ENCODE measurements around the gene PFN3.
"Not testable (repeated sequence)": the region's sequence is repeated elsewhere in the genome, so short reads cannot be mapped to it uniquely, and the experiment has no call there.

Gene PFN3

GRCh38 chr5:177425196-177425800, 24.8 kb upstream of the PFN3 start:
- no peak for FAIRE-seq

GRCh38 chr5:177423671-177424070, 23.2 kb upstream of the PFN3 start:
- no peak for FAIRE-seq

DNA sequence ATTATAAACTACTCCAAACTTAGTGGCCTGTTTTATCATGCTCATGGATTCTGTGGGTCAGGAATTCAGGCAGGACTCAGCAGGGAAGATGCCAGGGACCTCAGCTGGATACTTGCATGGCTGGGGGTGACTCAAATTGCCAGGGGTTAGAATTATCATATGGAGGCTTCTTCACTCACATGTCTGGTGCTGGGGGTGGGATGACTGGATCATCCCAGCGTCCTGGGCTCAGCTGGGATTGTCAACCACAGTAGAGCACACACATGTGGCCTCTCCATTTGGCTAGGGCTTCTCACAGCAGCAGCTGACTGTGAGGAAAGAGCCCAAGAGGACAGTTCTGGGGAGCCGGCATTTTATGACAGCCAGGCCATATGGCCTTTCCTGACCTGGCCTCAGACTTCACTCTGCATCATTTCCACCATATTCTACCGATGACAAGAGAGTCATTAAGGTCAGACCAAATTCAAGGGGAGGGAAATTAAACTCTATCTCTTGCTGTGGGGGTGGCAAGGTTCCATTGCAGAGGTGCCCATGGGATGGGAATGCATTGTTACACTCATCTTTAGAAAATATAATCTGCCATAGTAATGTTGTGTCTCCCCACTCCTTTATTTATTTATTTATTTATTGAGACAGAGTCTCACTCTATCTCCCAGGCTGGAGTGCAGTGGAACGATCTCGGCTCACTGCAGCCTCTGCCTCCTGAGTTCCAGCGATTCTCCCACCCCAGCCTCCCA, 20.8 kb upstream of the PFN3 start:
- FAIRE-seq: no peak

GRCh38 chr5:177420472-177420871, 20.0 kb upstream of the PFN3 start:
- not testable (repeated sequence) for FAIRE-seq

DNA sequence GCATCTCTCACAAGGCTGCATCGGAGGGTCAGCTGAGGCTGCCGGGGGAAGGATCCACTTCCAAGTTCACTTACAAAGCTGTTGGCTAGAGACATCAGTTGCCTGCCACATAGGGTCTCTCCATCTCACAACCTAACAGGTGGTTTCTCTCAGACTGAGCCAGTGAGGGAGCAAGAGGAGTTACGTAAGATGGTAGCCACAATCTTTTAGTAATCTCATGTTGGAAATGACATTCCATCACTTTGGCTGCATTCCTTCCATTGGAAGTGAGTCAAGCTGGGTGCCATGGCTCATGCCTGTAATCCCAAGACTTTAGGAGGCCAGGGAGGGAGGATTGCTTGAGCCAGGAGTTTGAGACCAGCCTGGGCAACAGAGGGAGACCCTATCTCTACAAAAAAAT, 18.6 kb upstream of the PFN3 start:
- FAIRE-seq: no peak

GRCh38 chr5:177417081-177417480, 16.6 kb upstream of the PFN3 start:
- not testable (repeated sequence) for FAIRE-seq

- no peak for FAIRE-seq
Measured at GRCh38 chr5:177414481-177414880, 14.0 kb upstream of the PFN3 start.

GRCh38 chr5:177412603-177413233, 12.3 kb upstream of the PFN3 start:
- FAIRE-seq: no peak

GRCh38 chr5:177410575-177410974, 10.1 kb upstream of the PFN3 start:
- no peak for FAIRE-seq

DNA sequence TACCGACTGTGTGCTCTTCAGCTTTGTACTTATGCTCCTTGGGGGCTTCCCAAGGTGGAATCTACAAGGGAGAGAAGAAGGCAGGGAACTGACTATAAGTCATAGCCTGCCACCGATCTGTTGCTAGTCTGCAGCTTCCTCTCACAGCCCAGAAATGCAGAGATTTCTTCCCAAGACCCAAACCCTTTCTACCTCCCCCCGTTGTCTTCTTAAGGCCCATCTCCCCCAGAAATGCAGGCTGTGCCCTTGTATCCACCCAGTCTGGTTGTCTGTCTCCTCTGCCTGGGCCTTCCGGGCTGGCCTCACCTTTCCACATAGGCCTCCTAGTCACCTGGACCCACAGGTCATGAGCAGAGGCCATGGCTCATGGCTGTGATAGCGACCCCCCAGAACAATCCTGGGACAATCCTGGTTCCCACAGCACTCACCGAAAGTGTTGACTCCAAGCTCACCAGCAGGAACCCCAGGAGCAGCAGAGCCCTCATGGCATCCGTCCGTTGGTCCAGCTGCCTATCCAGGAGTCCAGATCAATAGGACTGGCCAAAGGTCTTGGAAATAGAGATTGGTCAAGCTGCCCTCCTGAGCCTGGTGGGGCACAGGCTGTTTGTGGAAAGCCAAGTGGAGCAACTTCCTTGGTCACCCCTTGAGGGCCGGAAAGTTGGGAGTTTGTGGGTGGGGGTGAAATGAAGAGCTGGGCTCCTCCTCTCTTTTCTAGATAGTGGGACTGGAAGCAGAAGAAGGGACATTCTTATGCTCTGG, 8.8 kb upstream of the PFN3 start, which contains the start of gene F12:
Gene F12, minus strand, starts transcription at position 522 of the 759 bp plus-strand sequence. Its CDS starts 37 bp downstream, at position 485.
- no peak for FAIRE-seq

DNA sequence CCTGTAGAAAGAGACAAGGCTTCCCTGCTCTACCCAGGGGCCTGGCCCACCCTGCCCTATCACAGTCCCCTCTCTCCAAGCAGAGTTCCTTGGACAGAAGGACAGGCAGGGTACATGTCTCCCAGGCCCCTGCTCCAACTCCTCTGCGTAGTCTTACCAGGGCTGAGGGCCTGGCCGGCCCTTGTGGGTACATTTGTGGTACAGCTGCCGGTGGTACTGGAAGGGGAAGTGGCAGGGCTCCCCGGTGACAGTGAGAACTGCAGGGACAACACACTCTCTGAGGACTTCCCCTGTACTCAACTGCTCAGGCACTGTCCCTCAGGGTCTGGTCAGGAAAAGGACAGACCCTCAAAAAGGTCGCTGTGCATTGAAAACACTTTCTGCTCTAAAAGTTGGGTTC, 5.3 kb upstream of the PFN3 start:
- FAIRE-seq: no peak

DNA sequence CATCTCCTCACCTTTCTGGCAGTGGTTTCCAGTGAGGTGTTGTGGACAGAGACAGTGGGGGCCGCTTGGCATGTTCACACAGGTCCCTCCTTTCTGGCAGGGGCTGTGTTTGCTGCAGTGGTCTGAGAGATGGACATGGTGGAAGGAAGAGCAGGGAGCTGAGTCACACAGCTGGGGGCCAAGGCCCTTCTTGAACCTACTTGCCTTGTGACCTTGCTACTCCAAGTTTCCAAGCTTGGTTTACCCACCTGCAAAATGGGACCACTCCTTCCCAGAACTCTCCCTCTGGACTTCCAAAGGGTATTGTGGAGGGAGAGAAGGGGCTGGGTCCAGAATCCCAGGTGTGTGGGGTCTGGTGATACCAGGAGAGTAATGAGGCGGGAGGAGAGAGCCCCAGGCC, 4.9 kb upstream of the PFN3 start:
- no peak for FAIRE-seq

GRCh38 chr5:177404641-177405179, 4.2 kb upstream of the PFN3 start:
- no peak for FAIRE-seq

DNA sequence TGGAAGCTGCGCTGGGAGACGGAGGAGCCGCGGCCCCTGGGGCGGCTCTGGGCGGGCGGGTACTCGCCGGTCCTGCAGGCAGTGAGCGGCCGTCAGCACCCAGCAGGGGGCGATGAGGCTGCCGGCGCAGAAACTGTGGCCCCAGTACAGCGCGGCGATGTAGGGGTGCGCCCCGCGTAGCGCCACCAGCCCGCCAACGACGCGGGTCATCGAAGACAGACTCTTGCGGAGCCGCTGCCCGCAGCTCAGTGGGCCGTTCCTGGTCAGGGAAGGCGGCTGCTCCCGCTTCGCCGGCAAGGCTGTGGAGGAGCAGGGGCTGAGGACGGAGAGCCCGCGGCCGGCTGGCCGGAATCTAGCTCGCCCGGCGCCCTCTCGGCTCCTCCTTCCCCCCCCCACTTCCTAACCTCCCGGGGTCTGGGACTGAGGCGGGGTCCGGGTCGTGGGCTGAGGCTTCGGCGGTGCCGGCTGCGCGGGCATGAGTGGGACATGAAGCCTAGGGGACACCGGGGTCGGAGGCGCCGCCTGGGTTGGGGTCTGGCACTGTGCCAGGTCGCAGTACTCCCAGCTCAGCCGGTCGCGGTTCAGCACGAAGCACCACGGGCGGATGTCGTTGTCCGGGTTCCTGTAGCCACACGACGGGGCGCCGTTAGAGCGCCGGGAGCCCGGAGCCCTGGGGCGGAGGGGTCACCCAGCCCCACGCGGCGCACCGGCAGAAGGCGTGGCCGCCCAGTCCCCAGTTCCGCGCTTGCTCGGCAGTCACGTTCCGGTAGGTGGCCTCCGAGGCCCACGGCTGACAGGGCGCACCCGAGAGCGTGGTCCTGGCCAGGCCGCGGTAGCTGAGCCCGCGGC, 3.6 kb upstream of the PFN3 start:
- no peak for FAIRE-seq

DNA sequence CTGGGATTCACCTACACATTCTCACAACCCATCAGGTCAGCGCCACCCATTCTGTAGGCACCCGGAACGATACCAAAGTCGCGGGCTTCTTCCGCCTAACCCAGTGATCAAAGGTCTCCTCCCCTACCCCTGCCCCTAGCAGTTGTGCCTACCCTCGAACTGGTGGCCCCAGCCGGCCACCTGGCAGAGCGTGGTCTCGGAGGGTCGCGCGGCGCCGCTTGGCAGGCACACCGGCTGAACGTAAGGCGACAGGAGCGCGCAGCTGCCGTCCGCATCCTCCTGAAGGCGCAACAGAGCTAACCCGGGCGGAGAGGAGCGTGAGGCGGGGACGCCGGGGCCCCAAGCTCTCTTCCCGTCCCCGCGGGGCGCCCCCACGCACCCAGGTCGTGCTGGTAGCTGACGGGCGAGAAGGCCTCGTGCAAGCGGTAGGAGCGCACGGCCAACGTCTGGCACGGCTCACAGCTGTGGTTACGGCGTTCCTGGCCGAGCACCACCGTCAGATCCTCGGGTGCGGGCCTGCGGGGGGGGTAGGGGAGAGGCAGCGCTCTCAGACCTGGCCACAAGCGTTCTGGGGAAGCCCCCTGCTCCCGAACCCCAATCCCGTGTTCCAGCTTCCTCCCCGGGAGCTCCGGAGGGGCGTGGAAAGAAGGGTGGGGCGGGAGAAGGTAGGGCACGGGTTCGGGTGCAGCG, 2.8 kb upstream of the PFN3 start:
- FAIRE-seq: no peak

DNA sequence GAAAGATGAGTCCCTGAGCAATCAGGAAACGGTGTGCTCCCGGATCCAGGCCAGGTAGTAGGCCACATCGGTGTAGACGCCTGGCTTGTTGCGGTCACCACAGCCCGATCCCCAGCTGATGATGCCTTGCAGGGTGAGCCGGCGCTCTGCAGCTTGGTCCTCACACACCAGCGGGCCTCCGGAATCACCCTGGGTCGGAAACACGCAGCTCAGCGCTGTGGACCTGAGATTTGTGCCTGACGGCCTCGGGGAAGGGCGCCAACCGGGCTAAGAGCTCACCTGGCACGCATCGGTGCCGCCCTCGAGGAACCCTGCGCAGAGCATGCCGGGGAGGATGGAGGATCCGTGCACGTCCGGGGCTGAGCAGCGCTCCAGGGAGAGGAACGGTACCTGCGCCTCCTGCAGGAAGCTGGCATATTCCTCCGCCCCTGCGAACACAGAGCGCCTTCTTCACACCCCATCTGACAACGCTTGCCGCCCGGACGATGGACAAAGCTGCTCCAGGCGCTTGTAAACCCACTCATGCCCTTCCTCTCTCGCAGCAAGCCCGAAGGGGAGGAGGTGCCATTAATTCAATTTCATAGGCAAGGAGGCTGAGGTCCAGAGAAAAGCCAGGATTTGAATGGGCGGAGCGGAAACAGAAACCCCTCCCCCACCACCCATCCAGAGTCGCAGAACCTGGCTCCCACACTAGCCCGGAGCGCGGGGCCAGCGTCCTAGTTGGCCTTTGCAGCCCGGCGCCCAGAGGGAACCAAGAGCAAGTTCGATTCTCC, 2.0 kb upstream of the PFN3 start:
- no peak for FAIRE-seq

- FAIRE-seq: no peak
Measured at GRCh38 chr5:177397875-177398390, 2.5 kb downstream of the PFN3 start.

DNA sequence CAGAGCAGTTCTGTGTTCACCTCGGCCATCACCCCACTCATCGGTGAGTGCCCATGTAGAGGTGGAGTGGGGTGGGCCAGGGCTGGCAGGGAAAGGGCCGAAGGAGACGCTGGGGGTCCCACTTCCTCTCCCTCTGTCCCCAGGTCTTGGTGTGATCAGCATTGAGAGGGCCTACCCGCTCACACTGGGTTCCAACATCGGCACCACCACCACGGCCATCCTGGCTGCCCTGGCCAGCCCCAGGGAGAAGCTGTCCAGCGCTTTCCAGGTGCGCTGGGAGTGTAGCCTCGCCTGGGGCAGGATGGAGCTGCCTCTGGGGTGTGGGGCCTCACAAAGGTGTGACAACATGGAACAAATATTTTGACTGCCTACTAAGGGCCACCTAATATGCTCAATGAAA, 3.7 kb downstream of the PFN3 start:
- no peak for FAIRE-seq

DNA sequence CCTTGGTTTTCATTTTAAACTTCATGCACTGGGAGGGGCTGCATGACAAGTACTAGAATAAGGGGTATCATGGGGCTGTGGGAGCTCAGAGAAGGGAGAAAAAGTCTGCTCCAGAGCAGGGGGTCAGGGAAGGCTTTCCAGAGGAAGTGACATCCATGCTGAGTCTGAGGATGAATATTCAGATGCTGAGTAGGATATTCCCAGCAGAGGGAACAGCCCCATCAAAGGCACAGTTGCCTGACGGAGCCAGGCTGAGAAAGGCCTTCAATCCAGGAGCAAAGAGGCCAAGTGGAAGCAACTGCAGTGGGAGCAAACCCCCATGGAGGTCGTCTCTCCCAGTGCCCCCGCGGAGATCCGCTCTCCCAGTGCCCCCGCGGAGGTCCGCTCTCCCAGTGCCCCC, 4.4 kb downstream of the PFN3 start:
- no peak for FAIRE-seq

DNA sequence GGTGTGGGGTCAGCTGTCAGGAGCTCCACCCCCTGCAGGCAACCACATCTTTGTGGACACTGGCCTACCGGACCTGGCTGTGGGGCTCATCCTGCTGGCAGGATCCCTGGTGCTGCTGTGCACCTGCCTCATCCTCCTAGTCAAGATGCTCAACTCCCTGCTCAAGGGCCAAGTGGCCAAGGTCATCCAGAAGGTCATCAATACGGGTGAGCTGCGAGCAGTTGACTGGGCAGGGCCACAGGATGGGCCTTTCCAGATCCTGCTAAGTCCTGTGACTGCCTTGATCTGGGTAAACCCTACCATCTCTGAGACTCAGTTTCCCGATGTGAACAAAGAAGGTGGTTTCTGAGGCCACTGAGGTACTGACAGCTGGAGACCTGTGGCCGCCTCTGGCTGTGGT, 6.5 kb downstream of the PFN3 start:
- FAIRE-seq: no peak

All from islet of Langerhans (tissue), 1 donor.